GM23248 (cell line): ENCODE results near the gene RIMS1. TPM values are rescaled to one million over a fixed set of nuclear protein-coding genes. Genes with fewer than 3 reads are reported as not detected.

ENCODE experiments used
- DNase-seq: peaks from one replicate; pipeline ENCODE4 v3.0.0-alpha.2; 2015
- H2AFZ ChIP-seq: fragments of 200-600 bp; sonication (generic); 2 replicates; pipeline ENCODE4 v1.6.1; 2016; ENCODE audit warnings: antibody characterized with exemption
- H3F3A ChIP-seq: fragments of 200-600 bp; sonication (generic); 2 replicates; pipeline ENCODE4 v1.6.1; 2016; ENCODE audit warnings: mild to moderate bottlenecking, antibody characterized with exemption, mixed run types; ENCODE audit not compliant: insufficient read depth
- H3K27ac ChIP-seq: fragments of 200-600 bp; sonication (generic); 2 replicates; pipeline ENCODE4 v1.5.1; 2016; ENCODE audit warnings: mild to moderate bottlenecking
- H3K27me3 ChIP-seq: fragments of 200-600 bp; sonication (generic); replicated peaks from 2 replicates; pipeline ENCODE4 v1.6.1; 2016; ENCODE audit warnings: mild to moderate bottlenecking; ENCODE audit not compliant: insufficient read depth
- H3K36me3 ChIP-seq: fragments of 200-600 bp; sonication (generic); 2 replicates; pipeline ENCODE4 v1.6.1; 2016; ENCODE audit warnings: low read depth, mild to moderate bottlenecking
- H3K4me1 ChIP-seq: fragments of 200-600 bp; sonication (generic); 2 replicates; pipeline ENCODE4 v1.6.1; 2016; ENCODE audit warnings: mild to moderate bottlenecking; ENCODE audit not compliant: insufficient read depth
- H3K4me2 ChIP-seq: fragments of 200-600 bp; sonication (generic); one replicate; pipeline ENCODE4 v1.6.1; 2016; ENCODE audit warnings: mild to moderate bottlenecking; ENCODE audit not compliant: unreplicated experiment
- H3K4me3 ChIP-seq: fragments of 200-600 bp; sonication (generic); 2 replicates; pipeline ENCODE4 v1.5.1; 2016; ENCODE audit warnings: mild to moderate bottlenecking
- H3K79me2 ChIP-seq: fragments of 200-600 bp; sonication (generic); 2 replicates; pipeline ENCODE4 v1.6.1; 2016; ENCODE audit warnings: mild to moderate bottlenecking; ENCODE audit not compliant: insufficient read depth
- H3K9ac ChIP-seq: fragments of 200-600 bp; sonication (generic); 2 replicates; pipeline ENCODE4 v1.6.1; 2016; ENCODE audit warnings: mild to moderate bottlenecking
- H3K9me2 ChIP-seq: fragments of 200-600 bp; sonication (generic); 2 replicates; pipeline ENCODE4 v1.6.1; 2016; ENCODE audit warnings: mixed run types, mild to moderate bottlenecking, moderate library complexity; ENCODE audit not compliant: insufficient read depth
- H3K9me3 ChIP-seq: fragments of 200-600 bp; sonication (generic); one replicate; pipeline ENCODE4 v1.6.1; 2017; ENCODE audit warnings: low read depth
- H4K20me1 ChIP-seq: fragments of 200-600 bp; sonication (generic); 2 replicates; pipeline ENCODE4 v1.6.0; 2016; ENCODE audit not compliant: insufficient read depth
- EZH2 ChIP-seq: fragments of 200-600 bp; sonication (generic); IDR thresholded peaks from 2 replicates; pipeline ENCODE4 v1.6.1; 2018; ENCODE audit warnings: antibody characterized with exemption, mild to moderate bottlenecking; ENCODE audit not compliant: insufficient read depth, poor library complexity, severe bottlenecking
- EZH2phosphoT487 ChIP-seq: fragments of 200-600 bp; sonication (generic); IDR thresholded peaks from 2 replicates; pipeline ENCODE4 v1.6.1; 2018; ENCODE audit warnings: antibody characterized with exemption, moderate library complexity, mild to moderate bottlenecking, low read depth; ENCODE audit not compliant: insufficient read depth
- WGBS, 2 experiments: methylation state at CpG; one replicate each; pipeline ENCODE4 v1.1.6; 2015 to 2017; ENCODE audit warnings: low lambda C conversion rate in 2 of 2, low coverage in 1 of 2; ENCODE audit errors: missing lambda C conversion rate in 2 of 2; 5-methylcytosine and 5-hydroxymethylcytosine counted together
- in situ Hi-C: fragments of 300-500 bp; cut with MboI; formaldehyde crosslinking; loops from 2 replicates; pipeline ENCODE4 v1.15.0; 2020
- polyA plus RNA-seq: library from polyadenylated mRNA; unstranded; fragments of >200 nt; fragmentation: Nextera tagmentation; extraction: Ambion mirVana; gene quantifications from 2 replicates; pipeline ENCODE4 v1.2.1, GENCODE V29; 2016
- total RNA-seq: library from RNA; depleted of rRNA; stranded (reverse); fragments of >200 nt; shearing (Covaris generic); gene quantifications from 2 replicates; pipeline ENCODE4 v1.2.3, GENCODE V29; 2014

Gene RIMS1
- total and polyA plus RNA-seq, 2 experiments from 2014 or later: 1.8 to 10.6 TPM

DNA sequence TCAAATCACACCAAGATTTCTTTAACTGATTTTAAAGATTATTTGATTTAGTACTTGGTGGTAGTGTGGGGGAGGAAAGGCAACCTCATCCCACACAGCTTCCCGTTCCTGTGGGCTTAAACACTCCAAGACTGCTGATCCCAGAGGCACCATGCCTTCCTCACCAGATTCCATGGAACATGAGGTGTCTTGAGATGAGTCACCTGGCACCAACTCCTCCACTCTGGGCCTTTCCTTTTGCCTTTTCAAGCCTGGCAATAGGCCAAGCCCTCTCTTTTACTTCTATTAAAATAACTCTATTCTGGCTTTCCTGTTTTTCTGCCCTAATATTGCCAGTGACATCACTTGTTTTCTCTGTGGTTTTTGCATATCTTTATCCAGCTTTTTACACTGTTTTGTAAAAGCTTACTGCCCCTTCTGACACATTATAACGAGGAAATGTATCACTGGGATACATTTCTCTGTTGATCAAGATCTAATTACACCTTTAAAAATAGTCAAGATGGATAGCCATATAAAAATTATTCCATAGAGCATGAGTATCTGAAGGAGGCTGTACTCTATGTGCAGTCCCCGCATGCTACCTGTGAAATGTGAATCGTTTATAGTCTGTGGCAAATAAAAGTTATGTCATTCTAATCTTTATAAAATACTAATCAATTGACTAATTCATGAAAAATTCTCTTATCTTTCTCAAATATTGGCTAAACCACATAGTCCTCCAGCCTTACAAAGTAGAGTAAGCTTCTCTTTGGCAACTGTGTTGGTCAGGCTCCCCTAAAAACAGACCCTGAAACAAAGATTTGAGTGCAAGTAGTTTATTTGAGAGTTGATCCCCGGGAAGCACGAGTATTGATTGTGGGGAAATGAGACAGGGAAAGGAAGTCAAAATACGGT lies 477.7 kb downstream of the RIMS1 start:
- H3K27me3 ChIP-seq: no peaks in the 10 kb centered on the region
- TF ChIP-seq EZH2phosphoT487 (no peak), EZH2 (no peak)
- 0 out of 2 replicates have a peak, but pooled peaks cover 16% of the 10 kb centered on the region for H3F3A ChIP-seq
- H3K4me1 ChIP-seq: peaks cover 17% of the 10 kb centered on the region
- H3K4me3 ChIP-seq: peak overlapping the region; percentile 2; the same call in 1 of the 2 replicates
- 35 to 40% methylated on average over 7 of the region's 7 CpGs for WGBS, 2 experiments
- H3K9me2 ChIP-seq: no peaks in the 10 kb centered on the region
- no peaks in the 10 kb centered on the region for H3K9me3 ChIP-seq
- no peaks in the 10 kb centered on the region for H3K36me3 ChIP-seq
- H3K9ac ChIP-seq: no peak overlapping the region
- no peaks in the 10 kb centered on the region for H4K20me1 ChIP-seq
- H3K27ac ChIP-seq: peak overlapping the region; percentile 12; the same call in 1 of the 2 replicates
- DNase-seq: peak; percentile 95
- H3K79me2 ChIP-seq: no peaks in the 10 kb centered on the region
- in situ Hi-C loops: no loop called here
- peak overlapping the region; percentile 71 for H3K4me2 ChIP-seq
- peak overlapping the region; percentile 4; the same call in 1 of the 2 replicates for H2AFZ ChIP-seq

DNA sequence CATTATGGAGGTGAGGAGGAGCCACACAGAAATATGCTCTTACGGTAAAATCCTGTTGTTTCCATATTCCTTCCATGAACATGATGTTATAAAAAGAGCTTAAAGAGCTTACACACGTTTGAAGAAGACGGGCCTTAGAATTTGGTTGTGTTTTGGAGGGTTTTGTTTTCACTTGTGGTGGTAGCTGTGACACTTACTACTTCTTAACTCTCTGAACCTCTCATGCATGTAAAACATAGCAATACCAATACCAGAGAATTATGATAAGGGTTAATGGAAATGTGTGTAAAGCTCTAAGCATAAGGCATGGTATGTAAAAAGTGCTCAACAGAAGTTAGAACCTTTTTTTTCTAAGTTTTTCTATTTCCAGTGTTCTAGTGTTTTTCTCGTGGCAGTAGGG lies 479.4 kb downstream of the RIMS1 start:
- Histone ChIP-seq H3K79me2 (no peaks in the 10 kb centered on the region), H3K27ac (no peak overlapping the region), H3K9ac (no peak overlapping the region), H3F3A (0 out of 2 replicates have a peak, but pooled peaks cover 16% of the 10 kb centered on the region), H3K9me2 (no peaks in the 10 kb centered on the region), H3K4me3 (no peak overlapping the region), H3K27me3 (no peaks in the 10 kb centered on the region), H4K20me1 (no peaks in the 10 kb centered on the region), H2AFZ (no peak overlapping the region), H3K4me2 (no peak overlapping the region), H3K36me3 (no peaks in the 10 kb centered on the region), H3K9me3 (no peaks in the 10 kb centered on the region), H3K4me1 (peaks cover 17% of the 10 kb centered on the region)
- in situ Hi-C loops: no loop called here
- no peak for DNase-seq
- TF ChIP-seq EZH2 (no peak), EZH2phosphoT487 (no peak)
- WGBS, 2 experiments: 54 to 64% methylated on average over 4 of the region's 4 CpGs

DNA sequence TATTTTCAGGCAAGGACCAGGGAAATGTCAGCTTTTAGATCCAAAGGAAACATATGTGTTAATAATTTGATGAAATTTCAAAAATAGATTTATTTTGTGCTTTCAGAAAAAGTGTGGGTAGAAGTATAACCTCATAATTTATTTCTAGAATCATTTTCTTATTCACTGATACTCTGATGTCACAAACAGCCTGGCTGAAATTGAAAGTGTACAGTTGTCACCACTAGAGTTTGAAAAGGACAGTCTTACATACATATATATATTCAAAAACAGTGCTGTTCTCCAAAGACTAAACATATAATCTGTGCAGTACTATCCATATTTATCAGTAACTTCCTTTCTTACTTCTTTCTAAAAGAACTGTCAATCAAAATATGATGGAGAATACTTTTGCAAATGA lies 481.1 kb downstream of the RIMS1 start:
- H3K9me3 ChIP-seq: no peaks in the 10 kb centered on the region
- H3K9me2 ChIP-seq: no peaks in the 10 kb centered on the region
- H3K4me1 ChIP-seq: peaks cover 17% of the 10 kb centered on the region
- H3K4me2 ChIP-seq: no peak overlapping the region
- H3K27me3 ChIP-seq: no peaks in the 10 kb centered on the region
- H3K27ac ChIP-seq: no peak overlapping the region
- H3F3A ChIP-seq: 0 out of 2 replicates have a peak, but pooled peaks cover 16% of the 10 kb centered on the region
- no peak overlapping the region for H3K9ac ChIP-seq
- no peak for DNase-seq
- no peak overlapping the region for H3K4me3 ChIP-seq
- no peak for TF ChIP-seq EZH2
- no peak for TF ChIP-seq EZH2phosphoT487
- H3K36me3 ChIP-seq: no peaks in the 10 kb centered on the region
- in situ Hi-C loops: no loop called here
- H4K20me1 ChIP-seq: no peaks in the 10 kb centered on the region
- no peak overlapping the region for H2AFZ ChIP-seq
- H3K79me2 ChIP-seq: no peaks in the 10 kb centered on the region

DNA sequence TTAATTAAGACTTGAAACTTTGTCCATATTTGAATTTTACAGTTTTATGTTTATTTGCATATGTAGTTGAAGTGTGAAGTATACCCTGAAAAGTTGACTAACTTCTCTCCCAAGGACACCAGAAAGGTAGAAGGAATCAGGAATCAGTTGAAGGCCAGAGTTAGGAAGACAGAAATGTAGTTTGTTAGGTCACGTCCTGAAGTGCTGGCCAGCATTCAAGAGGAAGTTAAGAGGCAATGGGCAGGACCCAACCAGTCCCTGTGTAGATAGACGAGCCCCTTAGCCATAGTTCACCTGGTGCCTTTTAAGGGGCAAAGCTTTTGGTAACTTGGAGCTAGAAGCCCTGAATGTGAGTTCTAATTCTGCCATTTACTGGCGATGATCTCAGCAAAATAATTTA lies 485.1 kb downstream of the RIMS1 start:
- H3K27ac ChIP-seq: no peak overlapping the region
- DNase-seq: no peak
- WGBS, 2 experiments: 31 to 43% methylated on average over 3 of the region's 3 CpGs

More for the DNA sequence above, 485.1 kb downstream of the RIMS1 start:
- in situ Hi-C loops: no loop called here
- no peak overlapping the region for H3K4me2 ChIP-seq
- no peak overlapping the region for H3K9ac ChIP-seq
- H3K79me2 ChIP-seq: no peaks in the 10 kb centered on the region
- TF ChIP-seq EZH2phosphoT487 (no peak), EZH2 (no peak)
- H3K27me3 ChIP-seq: no peaks in the 10 kb centered on the region
- no peaks in the 10 kb centered on the region for H3K9me3 ChIP-seq
- H3K36me3 ChIP-seq: no peaks in the 10 kb centered on the region
- no peaks in the 10 kb centered on the region for H3K9me2 ChIP-seq
- no peak overlapping the region for H2AFZ ChIP-seq
- no peaks in the 10 kb centered on the region for H3K4me1 ChIP-seq
- H3F3A ChIP-seq: no peaks in the 10 kb centered on the region
- H3K4me3 ChIP-seq: no peak overlapping the region
- no peaks in the 10 kb centered on the region for H4K20me1 ChIP-seq
